CD4-positive, alpha-beta memory T cell (primary cell): ENCODE results near the gene DDX54. TPM values are rescaled to one million over a fixed set of nuclear protein-coding genes. Genes with fewer than 3 reads are reported as not detected.

Experiments used
- CTCF ChIA-PET: fragments of 350-600 bp; sonication (Branson Sonifier 250); formaldehyde crosslinking; loops from one replicate; lab custom pipeline; 2021; ENCODE audit warnings: inconsistent platforms; ENCODE audit not compliant: partially characterized antibody; lab: Charles Lee
- POLR2A ChIA-PET: fragments of 350-600 bp; sonication (Branson Sonifier 250); formaldehyde crosslinking; loops from one replicate; lab custom pipeline; 2021; ENCODE audit not compliant: partially characterized antibody; lab: Charles Lee
- DNase-seq, 5 donors: peaks; one replicate each; pipeline versions ENCODE4 v3.0.0 to v3.0.0-alpha.2; 2020 to 2022; ENCODE audit warnings: mixed read lengths in 1 of 5
- H3K27ac ChIP-seq: one replicate; pipeline ENCODE4 v1.7.0; 2013; ENCODE audit warnings: low read depth, low read length
- H3K27me3 ChIP-seq: 2 replicates; pipeline ENCODE4 v1.7.0; 2013; ENCODE audit warnings: mild to moderate bottlenecking, low read length, moderate library complexity; ENCODE audit not compliant: insufficient read depth
- H3K36me3 ChIP-seq: 2 replicates; pipeline ENCODE4 v1.7.0; 2013; ENCODE audit warnings: mild to moderate bottlenecking, low read length, moderate library complexity; ENCODE audit not compliant: insufficient read depth
- H3K4me1 ChIP-seq: 2 replicates; pipeline ENCODE4 v1.7.0; 2013; ENCODE audit warnings: mild to moderate bottlenecking, low read length, moderate library complexity; ENCODE audit not compliant: insufficient read depth
- H3K4me3 ChIP-seq, 2 donors: one replicate each; pipeline ENCODE4 v1.7.0; 2013; ENCODE audit warnings: low read length in 2 of 2, mild to moderate bottlenecking in 1 of 2
- H3K9me3 ChIP-seq, 2 donors: one replicate each; pipeline ENCODE4 v1.7.0; 2013; ENCODE audit warnings: low read length in 2 of 2, control low read depth in 1 of 2; ENCODE audit not compliant: control insufficient read depth in 1 of 2
- H3K27ac Mint-ChIP-seq, 7 donors: one replicate each; pipeline ENCODE4 v1.8.0; 2020 to 2021; ENCODE audit warnings: mixed read lengths in 7 of 7, mild to moderate bottlenecking in 6 of 7, inconsistent platforms in 3 of 7, moderate library complexity in 3 of 7
- H3K27me3 Mint-ChIP-seq, 2 donors: one replicate each; pipeline ENCODE4 v1.8.0; 2020 to 2021; ENCODE audit warnings: mixed read lengths in 2 of 2
- H3K36me3 Mint-ChIP-seq, 2 donors: one replicate each; pipeline ENCODE4 v1.8.0; 2020 to 2021; ENCODE audit warnings: mixed read lengths in 2 of 2, inconsistent platforms in 1 of 2, mild to moderate bottlenecking in 1 of 2
- H3K4me1 Mint-ChIP-seq, 4 donors: one replicate each; pipeline ENCODE4 v1.8.0; 2020 to 2021; ENCODE audit warnings: mixed read lengths in 4 of 4, mild to moderate bottlenecking in 1 of 4
- H3K4me3 Mint-ChIP-seq, 8 donors: one replicate each; pipeline ENCODE4 v1.8.0; 2020 to 2021; ENCODE audit warnings: mixed read lengths in 8 of 8, mild to moderate bottlenecking in 7 of 8, moderate library complexity in 6 of 8, inconsistent platforms in 3 of 8
- H3K9me3 Mint-ChIP-seq, 8 donors: one replicate each; pipeline ENCODE4 v1.8.0; 2020 to 2021; ENCODE audit warnings: mixed read lengths in 8 of 8, mild to moderate bottlenecking in 5 of 8, inconsistent platforms in 3 of 8, moderate library complexity in 1 of 8
- intact Hi-C: fragments of 100-400 bp; cut with micrococcal nuclease; formaldehyde crosslinking; loops from one replicate; pipeline ENCODE4 v1.15.1; 2023
- microRNA-seq: library from miRNA; unstranded; fragments of <30 nt; microRNA quantifications from one replicate; pipeline ENCODE4 v1.2.0, GENCODE V29; 2021; ENCODE audit warnings: borderline replicate concordance, borderline number of aligned reads, borderline microRNAs expressed, mixed read lengths
- polyA plus RNA-seq, 2 donors: library from polyadenylated mRNA; unstranded; fragments of 300-500 nt; fragmentation: Illumina TruSeq; gene quantifications; one replicate each; pipeline ENCODE4 v1.2.3, GENCODE V29; 2021
- total RNA-seq, 2 experiments: library from RNA; stranded (reverse); gene quantifications; one replicate each; pipeline ENCODE4 v1.2.3, GENCODE V29; 2021

Gene DDX54
- total and polyA plus RNA-seq, 4 experiments from 2014 or later = 9.9 to 69.4 (median 52.3) TPM

GRCh38 chr12:113109360-113109759 lies 75.9 kb downstream of the DDX54 start:
- DNase-seq = no peak
- Histone ChIP-seq H3K9me3 (no peaks in the 10 kb centered on the region), H3K4me1 (peaks cover 6% of the 10 kb centered on the region), H3K27me3 (no peaks in the 10 kb centered on the region), H3K27ac (no peak overlapping the region), H3K36me3 (no peaks in the 10 kb centered on the region), H3K4me3 (no peak overlapping the region)
- H3K27me3 Mint-ChIP-seq = no peaks in the 10 kb centered on the region
- no peak overlapping the region for H3K4me3 Mint-ChIP-seq
- no peaks in the 10 kb centered on the region for H3K36me3 Mint-ChIP-seq
- peak overlapping the region in 1 of 7 donors; percentile 9 for H3K27ac Mint-ChIP-seq
- no peaks in the 10 kb centered on the region for H3K9me3 Mint-ChIP-seq
- CTCF ChIA-PET = interaction anchor here (1.1 to 1.7 kb wide), 2 partner anchors 40 to 116 kb away, joined by 3 to 4 read pairs; partner anchors contain the start of gene CFAP73
- intact Hi-C loops = no loop called here
- POLR2A ChIA-PET = interaction anchor here (1.5 kb wide), 1 partner anchor 131 kb away, joined by 3 read pairs; the partner anchor contains the start of gene OAS2
- peaks cover 3 to 30% (median 11%) of the 10 kb centered on the region in 4 donors for H3K4me1 Mint-ChIP-seq

GRCh38 chr12:113108308-113108707 lies 77.0 kb downstream of the DDX54 start:
- intact Hi-C loops = no loop called here
- no peak overlapping the region for H3K4me3 ChIP-seq
- H3K4me1 ChIP-seq = peaks cover 11% of the 10 kb centered on the region
- DNase-seq = no peak
- no peaks in the 10 kb centered on the region for H3K27me3 ChIP-seq
- POLR2A ChIA-PET = no interaction called here
- Mint-ChIP-seq H3K4me3 (no peak overlapping the region), H3K36me3 (no peaks in the 10 kb centered on the region), H3K9me3 (no peaks in the 10 kb centered on the region), H3K27me3 (no peaks in the 10 kb centered on the region), H3K4me1 (peaks cover 9 to 38% (median 17%) of the 10 kb centered on the region in 4 donors), H3K27ac (no peak overlapping the region)
- no peak overlapping the region for H3K27ac ChIP-seq
- no peaks in the 10 kb centered on the region for H3K36me3 ChIP-seq
- H3K9me3 ChIP-seq = no peaks in the 10 kb centered on the region
- CTCF ChIA-PET = interaction anchor here (1.1 kb wide), 1 partner anchor 12 kb away, joined by 4 read pairs; no protein-coding TSS in a partner anchor

Small RNA genes lying within 50 kb of the gene (microRNA-seq; reads per million reads assigned to microRNA genes)
- gene MIR7106 = not detected

Other genes starting within 250 kb of the DDX54 start
- 10 to 100 TPM; 20.3 to 22.5 TPM for gene OAS3, start 247.0 kb downstream of the DDX54 start, total RNA-seq
- gene OAS3, start 247.0 kb downstream of the DDX54 start, polyA plus RNA-seq = 10 to 100 TPM; 14.4 to 31.3 TPM
- gene OAS2, start 207.0 kb downstream of the DDX54 start, total RNA-seq = 10 to 100 TPM; 73.5 to 77.4 TPM
- gene OAS2, start 207.0 kb downstream of the DDX54 start, polyA plus RNA-seq = 10 to 100 TPM; 25.5 to 65.6 TPM
- 1 to 10 TPM; 7.0 to 7.5 TPM for gene DTX1, start 128.7 kb downstream of the DDX54 start, total RNA-seq
- gene DTX1, start 128.7 kb downstream of the DDX54 start, polyA plus RNA-seq = 1 to 10 TPM in 1 of 2 donors, under 1 TPM in 1; 0.30 to 4.1 TPM
- gene RASAL1, start 49.7 kb downstream of the DDX54 start, total RNA-seq = 1 to 10 TPM in 1 of 2 experiments, under 1 TPM in 1; 0.58 to 1.4 TPM
- gene RASAL1, start 49.7 kb downstream of the DDX54 start, polyA plus RNA-seq = under 1 TPM; 0.10 to 0.68 TPM
- not detected for gene CFAP73, start 35.8 kb downstream of the DDX54 start, total RNA-seq
- gene CFAP73, start 35.8 kb downstream of the DDX54 start, polyA plus RNA-seq = under 1 TPM in 1 of 2 donors, not detected in 1; 0.18 TPM
- 10 to 100 TPM; 12.8 to 14.2 TPM for gene RITA1, start 243 bp upstream of the DDX54 start, total RNA-seq
- 10 to 100 TPM; 19.4 to 25.9 TPM for gene RITA1, start 243 bp upstream of the DDX54 start, polyA plus RNA-seq
- 10 to 100 TPM; 79.8 to 94.2 TPM for gene TPCN1, start 36.0 kb upstream of the DDX54 start, total RNA-seq
- 10 to 100 TPM in 1 of 2 donors, 1 to 10 TPM in 1; 8.5 to 19.9 TPM for gene TPCN1, start 36.0 kb upstream of the DDX54 start, polyA plus RNA-seq
- 10 to 100 TPM; 91.2 to 93.5 TPM for gene SLC8B1, start 149.6 kb upstream of the DDX54 start, total RNA-seq
- 10 to 100 TPM; 33.9 to 51.7 TPM for gene SLC8B1, start 149.6 kb upstream of the DDX54 start, polyA plus RNA-seq
- 10 to 100 TPM; 15.6 to 18.4 TPM for gene PLBD2, start 173.1 kb upstream of the DDX54 start, total RNA-seq
- 10 to 100 TPM in 1 of 2 donors, 1 to 10 TPM in 1; 2.2 to 10.7 TPM for gene PLBD2, start 173.1 kb upstream of the DDX54 start, polyA plus RNA-seq
- 1 to 10 TPM; 1.4 to 1.5 TPM for gene SDS, start 218.4 kb upstream of the DDX54 start, total RNA-seq
- gene SDS, start 218.4 kb upstream of the DDX54 start, polyA plus RNA-seq = not detected
- gene SDSL, start 236.9 kb upstream of the DDX54 start, total RNA-seq = 1 to 10 TPM in 1 of 2 experiments, under 1 TPM in 1; 0.67 to 1.1 TPM
- gene SDSL, start 236.9 kb upstream of the DDX54 start, polyA plus RNA-seq = not detected